K562 (cell line): ENCODE measurements around the gene DOP1B. TPM values are rescaled to one million over a fixed set of nuclear protein-coding genes. Genes with fewer than 3 reads are reported as not detected.

Experiments
- ATAC-seq: fragments of 200-7000 bp; cut with Tn5 transposase; 3 replicates; pipeline ENCODE4 v1.9.1; 2020; ENCODE audit warnings: moderate library complexity
- BruUV-seq: library from RNA; stranded (reverse); fragments of 400-500 nt; replicated peaks from 2 replicates; lab custom pipeline; 2021; lab: Mats Ljungman, UMichigan
- CTCF ChIA-PET: fragments of 300-600 bp; formaldehyde crosslinking; extraction: SDS; loops from one replicate; lab custom pipeline; 2021; ENCODE audit warnings: low intra/inter-chr PET ratio; lab: Yijun Ruan, JAX
- POLR2A ChIA-PET: fragments of 300-600, 350-650 bp; sonication (Branson Sonifier 250); formaldehyde crosslinking; extraction: SDS; loops from one replicate; lab custom pipeline; 2021; ENCODE audit warnings: antibody characterized with exemption, inconsistent platforms; lab: Yijun Ruan, JAX
- DNase-seq, 4 experiments: peaks; one replicate each; pipeline versions ENCODE4 v3.0.0 to v3.0.0-alpha.2; 2011 to 2018; ENCODE audit warnings: low spot score in 3 of 4, mixed read lengths in 3 of 4; ENCODE audit errors: extremely low read depth in 1 of 4
- FAIRE-seq: peaks from 2 replicates; lab custom pipeline; 2011; peaks lifted over from hg19 to GRCh38; lab: Jason Lieb, UNC
- H2AFZ ChIP-seq: 2 replicates; pipeline ENCODE4 v1.6.0; 2011; ENCODE audit warnings: low read depth, low read length, control low read depth, inconsistent platforms
- H3K27ac ChIP-seq: fragments of 200-600 bp; 3 replicates; pipeline ENCODE4 v1.8.0; 2011; ENCODE audit warnings: low read depth, mild to moderate bottlenecking, control low read depth, inconsistent platforms, low read length, moderate library complexity, mixed read lengths; ENCODE audit errors: extremely low read depth
- H3K27me3 ChIP-seq, 2 experiments: fragments of 300-600 bp in 1 of 2; 2 replicates in 1 of 2; 3 replicates in 1 of 2; pipeline versions ENCODE4 v1.6.0 to v1.8.0; 2011; ENCODE audit warnings: inconsistent platforms in 2 of 2, low read length in 2 of 2, mild to moderate bottlenecking in 1 of 2, mixed read lengths in 1 of 2, moderate library complexity in 1 of 2; ENCODE audit not compliant: control insufficient read depth in 2 of 2, insufficient read depth in 2 of 2
- H3K36me3 ChIP-seq: fragments of 300-600 bp; 3 replicates; pipeline ENCODE4 v1.8.0; 2011; ENCODE audit warnings: mild to moderate bottlenecking, low read length, inconsistent platforms; ENCODE audit not compliant: control insufficient read depth, insufficient read depth
- H3K4me1 ChIP-seq, 2 experiments: fragments of 200-600 bp in 1 of 2; replicated peaks in 1 of 2; 2 replicates in 1 of 2; 3 replicates in 1 of 2; pipeline versions ENCODE4 v1.5.1 to v1.8.0; 2011; ENCODE audit warnings: inconsistent platforms in 2 of 2, low read length in 2 of 2, mild to moderate bottlenecking in 1 of 2, mixed read lengths in 1 of 2, moderate library complexity in 1 of 2; ENCODE audit not compliant: control insufficient read depth in 2 of 2, insufficient read depth in 2 of 2
- H3K4me2 ChIP-seq: 2 replicates; pipeline ENCODE4 v1.6.1; 2011; ENCODE audit warnings: low read length, control low read depth, inconsistent platforms, mixed read lengths; ENCODE audit not compliant: insufficient read depth
- H3K4me3 ChIP-seq: fragments of 200-600 bp; sonication (generic), shearing (Covaris generic); 2 replicates; pipeline ENCODE4 v1.5.1; 2016; ENCODE audit warnings: control low read depth, inconsistent platforms
- H3K79me2 ChIP-seq: fragments of 200-600 bp; 3 replicates; pipeline ENCODE4 v1.8.0; 2011; ENCODE audit warnings: low read length, inconsistent platforms; ENCODE audit not compliant: control insufficient read depth, insufficient read depth
- H3K9ac ChIP-seq, 2 experiments: 2 replicates each; pipeline versions ENCODE4 v1.6.0 to v1.6.1; 2011; ENCODE audit warnings: low read depth in 2 of 2, low read length in 2 of 2, control low read depth in 1 of 2, inconsistent platforms in 1 of 2, mild to moderate bottlenecking in 1 of 2, mixed read lengths in 1 of 2; ENCODE audit not compliant: insufficient read depth in 1 of 2
- H3K9me1 ChIP-seq: one replicate; pipeline ENCODE4 v1.6.0; 2011; ENCODE audit warnings: inconsistent platforms, mild to moderate bottlenecking, low read length, moderate library complexity; ENCODE audit not compliant: control insufficient read depth, insufficient read depth
- H3K9me3 ChIP-seq: replicated peaks from 2 replicates; pipeline ENCODE4 v1.5.1; 2011; ENCODE audit warnings: low read depth, low read length, inconsistent platforms; ENCODE audit not compliant: control insufficient read depth, insufficient read depth
- H4K20me1 ChIP-seq: replicated peaks from 2 replicates; pipeline ENCODE4 v1.6.1; 2011; ENCODE audit warnings: low read length, inconsistent platforms, mixed read lengths; ENCODE audit not compliant: control insufficient read depth, insufficient read depth
- CTCF ChIP-seq, 3 experiments: IDR thresholded peaks in 2 of 3; conservative IDR thresholded peaks in 1 of 3; 2 replicates each; pipeline ENCODE4 v1.5.1; 2011 to 2012; ENCODE audit warnings: low read length in 3 of 3, mild to moderate bottlenecking in 3 of 3, control low read depth in 2 of 3, improper control_type of control experiment in 1 of 3, inconsistent platforms in 1 of 3, low read depth in 1 of 3, mixed read lengths in 1 of 3, moderate library complexity in 1 of 3; ENCODE audit not compliant: insufficient read depth in 2 of 3
- RBM39 ChIP-seq: fragments of 200-400 bp; formaldehyde crosslinking; optimal IDR thresholded peaks from 2 replicates; pipeline ENCODE3; 2018; ENCODE audit warnings: low read depth, low read length
- ZSCAN32 ChIP-seq: fragments of 450-650 bp; formaldehyde crosslinking; IDR thresholded peaks from 2 replicates; pipeline ENCODE4 v1.4.0; 2020; ENCODE audit warnings: mild to moderate bottlenecking, moderate library complexity
- WGBS: fragments of 100-300 bp; shearing (Covaris generic); methylation state at CpG from one replicate; pipeline ENCODE4 v1.1.6; 2016; ENCODE audit warnings: low coverage, mixed read lengths; ENCODE audit not compliant: insufficient coverage; ENCODE audit errors: missing lambda C conversion rate; 5-methylcytosine and 5-hydroxymethylcytosine counted together
- in situ Hi-C: fragments of 300-500 bp; cut with MboI; formaldehyde crosslinking; loops from 4 replicates; pipeline ENCODE4 v1.15.0; 2018; ENCODE audit warnings: inconsistent platforms, mixed read lengths
- intact Hi-C: fragments of 100-400 bp; cut with micrococcal nuclease; formaldehyde crosslinking; loops from 2 replicates; pipeline ENCODE4 v1.14.2; 2022
- polyA plus RNA-seq, 8 experiments: library from polyadenylated mRNA; depleted of rRNA in 4 of 8; stranded (reverse) in 5 of 8; unstranded in 3 of 8; fragments of >200 nt; fragmentation: Nextera tagmentation in 2 of 8; fragmentation: Illumina TruSeq in 1 of 8; extraction: Ambion mirVana in 2 of 8; extraction: Trizol in 1 of 8; gene quantifications; 2 replicates each; pipeline versions ENCODE4 v1.2.1 to v1.2.3, GENCODE V29; 2011 to 2014; ENCODE audit warnings: inconsistent platforms in 1 of 8, missing spikeins in 1 of 8
- total RNA-seq, 7 experiments: library from RNA; depleted of rRNA in 6 of 7; stranded (reverse); fragments of >200 nt in 6 of 7; fragmentation: Illumina TruSeq in 2 of 7; extraction: Trizol in 2 of 7; gene quantifications; 2 replicates each; pipeline versions ENCODE4 v1.2.1 to v1.2.3, GENCODE V29; 2011 to 2021; ENCODE audit warnings: low replicate concordance in 1 of 7

The DOP1B gene
- total and polyA plus RNA-seq, 9 of the 15 experiments (the other 6 are each of a cell fraction or from before 2014, with no cell fraction given): 0.04 to 2.2 (median 0.68) TPM

GRCh38 chr21:36185523-36185922, 28.9 kb downstream of the DOP1B start:
- Histone ChIP-seq H3K4me3 (no peak overlapping the region), H3K9me3 (0 out of 2 replicates have a peak, but pooled peaks cover 1% of the 10 kb centered on the region), H3K27ac (no peak overlapping the region), H3K4me2 (no peak overlapping the region), H3K9ac (no peak overlapping the region), H3K79me2 (no peaks in the 10 kb centered on the region), H3K4me1 (peaks cover 0 to 3% of the 10 kb centered on the region in 2 experiments; a peak in 2 of 5 replicates), H4K20me1 (0 out of 2 replicates have a peak, but pooled peaks cover 3% of the 10 kb centered on the region), H2AFZ (no peak overlapping the region), H3K36me3 (no peaks in the 10 kb centered on the region), H3K9me1 (no peaks in the 10 kb centered on the region), H3K27me3 (peaks cover 29 to 61% of the 10 kb centered on the region in 2 experiments; a peak in 4 of 5 replicates)
- no peak for TF ChIP-seq RBM39
- no peak for TF ChIP-seq ZSCAN32
- peak in 1 of 3 experiments; percentile 27; a peak in 2 of 6 replicates for TF ChIP-seq CTCF (IDR thresholded peaks at IDR 0.05 in 2 of 3, conservative IDR thresholded peaks at IDR 0.05 in 1 of 3; ENCODE audit: insufficient read depth in 2 of 3, low read depth in 1 of 3, low read length in 3 of 3)
- ChIA-PET POLR2A (interaction anchor here (0.9 kb wide), 1 partner anchor 13 kb away, joined by 3 read pairs; no protein-coding TSS in a partner anchor), CTCF (no interaction called here)
- in situ Hi-C loops: no loop called here
- DNase-seq (no peak), ATAC-seq (no peak), FAIRE-seq (no peak)
- WGBS: 15% methylated on average over 9 of the region's 9 CpGs
- intact Hi-C loops: no loop called here
- no TSS peak for BruUV-seq
